GM12801 (cell line): ENCODE results near the gene HOXB5.

Experiments
- TF ChIP-seq, protein P1 (sequence below): IDR thresholded peaks from one replicate; pipeline ENCODE4 v1.5.1; 2011; ENCODE audit warnings: control low read depth; ENCODE audit not compliant: insufficient read length; ENCODE audit errors: extremely low read depth

The HOXB5 gene

DNA sequence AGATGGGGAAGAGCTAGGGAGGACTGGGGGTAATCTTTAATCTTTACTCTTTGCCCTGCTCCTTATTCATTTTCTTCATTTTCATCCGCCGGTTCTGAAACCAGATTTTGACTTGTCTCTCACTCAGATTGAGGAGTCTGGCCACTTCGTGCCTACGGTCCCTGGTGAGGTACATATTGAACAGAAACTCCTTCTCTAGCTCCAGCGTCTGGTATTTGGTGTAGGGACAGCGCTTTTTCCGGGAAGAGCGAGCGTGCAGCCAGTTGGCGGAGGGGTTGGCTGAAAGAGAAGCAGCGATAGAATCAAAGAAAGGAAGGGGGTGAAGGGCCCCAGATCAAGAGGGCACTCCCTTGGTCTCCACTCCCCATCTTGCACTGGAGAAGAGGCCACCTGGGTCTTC is 29.3 kb upstream of the HOXB5 start:
- TF ChIP-seq, protein P1, sequence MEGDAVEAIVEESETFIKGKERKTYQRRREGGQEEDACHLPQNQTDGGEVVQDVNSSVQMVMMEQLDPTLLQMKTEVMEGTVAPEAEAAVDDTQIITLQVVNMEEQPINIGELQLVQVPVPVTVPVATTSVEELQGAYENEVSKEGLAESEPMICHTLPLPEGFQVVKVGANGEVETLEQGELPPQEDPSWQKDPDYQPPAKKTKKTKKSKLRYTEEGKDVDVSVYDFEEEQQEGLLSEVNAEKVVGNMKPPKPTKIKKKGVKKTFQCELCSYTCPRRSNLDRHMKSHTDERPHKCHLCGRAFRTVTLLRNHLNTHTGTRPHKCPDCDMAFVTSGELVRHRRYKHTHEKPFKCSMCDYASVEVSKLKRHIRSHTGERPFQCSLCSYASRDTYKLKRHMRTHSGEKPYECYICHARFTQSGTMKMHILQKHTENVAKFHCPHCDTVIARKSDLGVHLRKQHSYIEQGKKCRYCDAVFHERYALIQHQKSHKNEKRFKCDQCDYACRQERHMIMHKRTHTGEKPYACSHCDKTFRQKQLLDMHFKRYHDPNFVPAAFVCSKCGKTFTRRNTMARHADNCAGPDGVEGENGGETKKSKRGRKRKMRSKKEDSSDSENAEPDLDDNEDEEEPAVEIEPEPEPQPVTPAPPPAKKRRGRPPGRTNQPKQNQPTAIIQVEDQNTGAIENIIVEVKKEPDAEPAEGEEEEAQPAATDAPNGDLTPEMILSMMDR: no peak

DNA sequence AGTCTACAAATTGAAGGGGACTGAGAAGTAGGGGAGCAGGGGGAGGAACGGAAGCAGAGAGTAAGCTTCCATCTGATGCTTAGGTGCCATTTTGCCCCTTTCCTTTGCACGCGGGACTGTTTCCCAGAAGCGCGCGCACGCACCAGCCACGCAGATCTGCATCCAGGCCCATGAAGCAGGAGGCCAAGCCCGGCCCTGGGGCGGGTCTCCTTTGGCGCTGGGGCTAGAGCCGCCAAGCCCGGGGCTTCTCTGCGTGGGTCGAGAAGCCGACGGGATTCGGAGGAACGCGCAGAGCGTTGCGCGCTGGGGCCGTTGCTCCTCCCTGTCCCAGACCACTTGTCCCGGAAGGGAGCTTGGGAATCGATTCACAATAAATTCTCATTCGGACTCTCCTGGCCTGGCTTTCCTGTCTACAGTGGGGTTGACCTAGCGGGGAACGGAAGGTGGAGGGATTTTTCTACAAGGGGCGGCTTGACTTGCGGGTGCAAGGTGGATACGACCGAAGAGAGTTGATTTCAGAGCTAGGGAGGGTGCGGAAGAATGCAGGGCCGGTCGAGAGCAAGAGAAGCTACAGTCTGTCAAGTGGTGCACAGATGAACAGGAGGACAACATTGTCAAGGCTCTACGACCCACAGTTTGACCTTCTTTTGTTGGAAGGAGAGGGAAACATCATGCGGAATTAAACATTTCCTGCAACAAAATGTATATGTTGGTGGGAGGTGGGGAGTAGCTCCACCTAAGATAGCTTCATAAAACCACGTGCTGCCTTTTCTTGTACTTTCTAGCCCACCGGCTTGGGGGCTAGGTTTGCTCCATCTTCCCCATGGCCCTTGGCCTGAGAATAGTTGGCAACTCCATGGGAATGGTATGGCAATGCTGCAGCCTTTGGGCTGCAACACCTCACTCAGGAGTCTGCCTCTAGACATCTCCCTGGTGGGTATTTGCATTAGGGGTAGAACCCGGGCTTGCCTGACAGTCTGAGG is 28.1 kb upstream of the HOXB5 start:
- TF ChIP-seq, protein P1: no peak

DNA sequence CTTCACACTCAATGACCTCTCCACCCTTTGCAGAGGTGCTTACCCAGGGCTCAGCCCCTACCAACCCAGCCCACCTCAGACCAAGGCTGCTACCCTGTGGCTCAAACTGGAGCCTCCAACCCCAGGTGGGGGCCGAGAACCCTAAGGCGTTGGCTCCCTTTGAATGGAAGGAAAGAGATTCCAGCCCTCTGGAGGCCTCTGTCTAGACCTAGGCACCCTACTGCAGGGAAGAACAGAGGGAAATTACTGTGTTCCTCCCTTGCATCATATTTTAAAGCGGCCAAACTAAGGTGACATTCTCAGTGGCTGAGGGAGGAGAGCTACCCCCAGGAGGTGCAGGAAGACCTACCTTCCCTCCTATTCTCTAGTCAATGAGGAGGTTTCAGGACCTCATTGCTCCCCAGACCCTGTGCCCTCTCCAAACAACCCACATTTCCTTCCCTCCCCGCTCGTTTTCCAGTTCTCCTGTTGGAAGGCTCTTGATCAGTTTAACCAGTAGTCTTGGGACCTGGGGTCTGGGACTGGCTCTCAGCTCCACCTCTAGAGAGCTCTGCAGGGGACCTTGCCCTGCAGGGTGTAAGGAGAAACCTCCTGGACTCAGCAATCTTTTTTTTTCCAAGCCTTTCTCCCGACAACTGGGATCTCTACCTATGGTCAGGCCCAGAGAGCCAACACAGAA is 27.0 kb upstream of the HOXB5 start:
- TF ChIP-seq, protein P1: no peak

DNA sequence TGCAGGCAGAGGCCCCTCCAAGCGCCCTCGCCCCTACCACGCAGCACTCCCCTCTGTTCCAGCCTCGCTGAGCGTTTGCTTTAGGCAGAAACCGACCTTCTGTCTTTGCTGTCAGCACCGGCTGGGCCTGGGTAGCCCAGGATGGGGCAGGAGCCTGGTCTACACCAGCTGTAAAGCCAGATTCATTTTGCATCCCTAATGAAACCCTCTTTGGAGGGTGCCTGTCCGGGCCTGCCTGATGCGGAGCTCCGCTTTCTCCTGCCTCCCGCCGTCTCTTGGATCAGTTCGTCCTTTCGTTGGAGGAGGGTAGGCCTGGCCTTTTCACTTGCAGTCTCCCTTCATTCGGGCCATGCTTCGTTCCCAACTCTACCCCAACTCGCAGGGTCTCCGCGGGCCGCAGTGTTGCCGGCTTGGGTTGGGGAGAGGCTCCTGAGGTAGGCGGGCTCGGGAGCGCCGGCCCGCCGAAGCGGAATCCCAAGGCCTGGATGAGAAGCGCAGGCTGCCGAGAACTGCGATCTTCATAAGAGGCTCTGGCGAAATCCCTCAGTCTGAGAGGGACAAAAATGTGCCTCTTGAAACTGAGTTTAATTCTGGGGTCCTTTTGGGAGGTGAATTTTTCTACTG is 26.4 kb upstream of the HOXB5 start:
- TF ChIP-seq, protein P1: no peak

DNA sequence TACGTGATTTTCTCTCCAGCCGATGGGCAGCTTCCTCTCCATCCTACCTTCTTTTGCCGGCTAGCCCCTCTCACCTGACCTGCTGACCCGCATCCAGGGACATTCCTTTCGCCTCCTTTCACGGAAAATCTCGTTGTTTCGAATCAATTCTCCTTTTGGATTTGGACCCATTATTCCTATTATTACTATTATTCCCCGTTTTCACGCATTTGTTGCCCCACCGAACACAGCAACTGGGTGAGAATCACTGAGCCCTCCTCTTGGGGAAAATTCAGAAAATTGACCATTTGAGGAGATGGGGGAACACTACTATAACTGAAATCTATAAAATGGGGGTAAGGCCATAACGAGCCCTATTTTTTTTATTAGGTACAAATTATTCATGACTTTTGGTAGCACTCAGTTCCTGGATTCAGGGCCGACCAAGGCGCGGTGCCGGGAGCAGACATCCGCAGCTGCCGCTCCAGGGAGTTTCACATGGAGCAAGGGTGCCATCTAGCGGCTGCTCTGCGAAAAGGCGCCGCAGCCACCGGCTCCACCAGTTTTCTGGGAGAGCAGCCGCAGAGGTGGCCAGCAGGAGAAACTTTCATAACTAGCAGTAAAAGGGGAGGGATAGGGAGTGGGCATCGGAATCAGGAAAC is 24.8 kb upstream of the HOXB5 start:
- TF ChIP-seq, protein P1: no peak

DNA sequence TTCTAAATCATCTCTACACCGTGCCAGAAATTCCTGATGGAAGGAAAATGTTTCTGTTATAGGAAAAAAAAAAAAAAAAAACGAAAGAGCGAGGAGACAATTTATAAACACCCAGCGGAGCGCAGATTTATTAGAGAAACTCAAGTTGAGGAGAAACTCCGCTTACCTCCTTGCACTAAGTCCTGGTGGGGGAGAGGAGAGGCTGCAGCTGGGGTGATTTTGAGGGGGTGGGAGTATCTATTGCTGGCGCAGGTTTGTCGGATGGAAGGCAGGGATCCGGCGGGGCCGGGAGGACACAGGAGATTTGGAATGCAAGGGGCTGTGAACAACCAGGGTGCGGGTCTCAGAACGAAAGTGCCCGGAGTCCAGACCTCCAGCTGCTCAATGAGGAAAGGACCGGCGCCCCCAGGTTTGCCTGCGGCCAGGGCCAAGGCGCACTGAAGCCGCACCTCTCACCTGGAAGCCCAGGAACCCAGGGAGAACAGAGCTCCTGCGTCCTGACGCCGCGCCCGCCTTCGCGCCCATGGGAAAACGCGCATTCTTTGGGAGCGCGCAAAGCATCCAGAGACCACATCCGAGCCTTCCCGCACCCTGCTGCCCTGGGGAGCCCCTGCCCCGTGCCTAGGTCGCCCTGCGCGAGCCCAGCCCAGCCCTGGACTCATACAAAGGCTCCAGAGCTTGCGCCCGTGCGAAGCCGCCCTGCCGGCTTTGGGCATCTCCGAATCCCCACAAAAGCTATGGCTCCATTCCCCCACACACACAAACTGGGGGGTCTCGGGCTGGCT is 24.1 kb upstream of the HOXB5 start:
- TF ChIP-seq, protein P1: no peak
